Astrocyte of the cerebellum (primary cell): ENCODE measurements around the gene SIDT1.

ENCODE experiments used
- DNase-seq: peaks from one replicate; pipeline ENCODE4 v3.0.0-alpha.2; 2011; ENCODE audit warnings: low read depth
- H3K4me3 ChIP-seq: 2 replicates; pipeline ENCODE4 v1.5.1; 2011; ENCODE audit warnings: mild to moderate bottlenecking, low read depth, low read length, moderate library complexity
- in situ Hi-C: cut with HindIII; loops from 2 replicates; pipeline ENCODE4 v1.10.0; 2017; ENCODE audit warnings: low sequenced_read_pairs
- TF ChIP-seq, protein P1 (sequence below): IDR thresholded peaks from 2 replicates; pipeline ENCODE4 v1.5.1; 2012; ENCODE audit warnings: low read length, low read depth, moderate library complexity, mild to moderate bottlenecking; ENCODE audit errors: missing control alignments

The SIDT1 gene

DNA sequence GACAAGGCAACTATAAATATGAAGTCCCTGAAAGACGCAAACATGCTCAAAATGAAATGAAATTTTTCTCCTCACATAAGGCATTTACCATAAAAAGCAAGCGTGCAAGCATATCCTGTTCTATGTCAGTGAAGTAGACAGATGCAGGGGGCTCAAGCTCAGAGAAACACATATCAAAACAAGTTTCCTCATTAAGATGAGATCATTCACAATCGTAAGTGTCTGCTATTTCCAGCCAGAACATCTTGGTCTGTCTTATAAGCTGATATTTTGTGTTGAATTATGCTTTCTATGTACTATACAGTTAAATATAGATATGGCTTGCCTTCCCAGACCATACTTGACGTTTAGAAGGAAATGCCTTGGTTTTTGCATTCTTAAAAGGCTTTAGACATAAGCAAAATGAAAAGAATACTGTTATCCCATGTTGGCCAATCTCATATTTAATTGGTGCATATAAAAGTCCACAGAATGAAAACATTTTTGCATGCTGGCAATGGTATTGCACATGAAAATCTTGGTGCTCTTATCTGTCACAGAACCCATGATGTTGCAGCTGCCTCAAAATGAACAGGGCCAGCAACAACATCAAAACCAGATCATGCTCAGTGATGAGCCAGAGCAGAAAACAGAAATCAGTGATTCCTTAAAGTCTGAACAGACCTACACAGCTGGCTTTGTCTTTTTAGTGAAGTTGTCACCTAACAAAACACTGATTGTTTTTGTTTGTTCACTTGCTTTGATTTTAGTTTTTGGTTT lies 65.4 kb downstream of the SIDT1 start:
- in situ Hi-C loops, result no loop called here
- DNase-seq, result no peak
- H3K4me3 ChIP-seq, result no peak overlapping the region
- TF ChIP-seq, protein P1, sequence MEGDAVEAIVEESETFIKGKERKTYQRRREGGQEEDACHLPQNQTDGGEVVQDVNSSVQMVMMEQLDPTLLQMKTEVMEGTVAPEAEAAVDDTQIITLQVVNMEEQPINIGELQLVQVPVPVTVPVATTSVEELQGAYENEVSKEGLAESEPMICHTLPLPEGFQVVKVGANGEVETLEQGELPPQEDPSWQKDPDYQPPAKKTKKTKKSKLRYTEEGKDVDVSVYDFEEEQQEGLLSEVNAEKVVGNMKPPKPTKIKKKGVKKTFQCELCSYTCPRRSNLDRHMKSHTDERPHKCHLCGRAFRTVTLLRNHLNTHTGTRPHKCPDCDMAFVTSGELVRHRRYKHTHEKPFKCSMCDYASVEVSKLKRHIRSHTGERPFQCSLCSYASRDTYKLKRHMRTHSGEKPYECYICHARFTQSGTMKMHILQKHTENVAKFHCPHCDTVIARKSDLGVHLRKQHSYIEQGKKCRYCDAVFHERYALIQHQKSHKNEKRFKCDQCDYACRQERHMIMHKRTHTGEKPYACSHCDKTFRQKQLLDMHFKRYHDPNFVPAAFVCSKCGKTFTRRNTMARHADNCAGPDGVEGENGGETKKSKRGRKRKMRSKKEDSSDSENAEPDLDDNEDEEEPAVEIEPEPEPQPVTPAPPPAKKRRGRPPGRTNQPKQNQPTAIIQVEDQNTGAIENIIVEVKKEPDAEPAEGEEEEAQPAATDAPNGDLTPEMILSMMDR, result no peak

DNA sequence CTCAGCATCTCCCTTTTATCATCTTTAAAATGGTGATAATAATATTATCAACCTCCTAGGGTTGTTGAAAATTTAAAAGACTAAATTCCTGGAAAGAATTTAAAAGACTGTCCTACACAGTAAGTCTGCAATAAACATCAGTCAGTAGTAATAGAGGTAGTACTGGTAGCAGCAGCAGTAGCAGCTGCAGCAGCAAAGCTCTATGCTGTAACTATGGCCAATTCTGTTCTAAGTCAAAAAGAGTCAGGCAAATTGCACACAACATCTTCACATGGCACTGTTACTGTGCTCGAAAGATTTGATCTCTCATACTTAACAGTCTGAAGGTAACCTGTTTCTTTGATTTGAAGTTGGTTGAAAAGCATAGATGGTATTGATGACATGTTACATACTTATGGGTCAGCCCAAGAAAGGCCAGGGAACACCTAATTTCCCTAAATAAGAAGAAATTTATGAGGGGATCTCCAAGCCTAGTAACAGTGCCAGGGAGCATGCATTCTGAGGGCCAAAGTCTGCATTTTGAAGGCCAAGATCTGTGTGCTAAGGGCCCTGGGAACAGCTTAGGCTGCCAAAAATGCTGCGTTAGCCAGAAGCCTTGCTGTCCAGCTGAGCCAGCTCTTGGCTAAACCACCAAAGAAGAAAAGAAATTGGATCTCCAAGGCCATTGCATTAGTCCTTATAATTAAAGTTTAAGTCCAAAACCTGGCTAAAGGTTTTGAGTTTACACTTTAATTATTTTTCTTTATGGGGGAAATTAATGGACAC lies 68.2 kb downstream of the SIDT1 start:
- in situ Hi-C loops, result loop anchor here (5.0 kb wide), 1 partner anchor 73 kb away; no protein-coding TSS in a partner anchor
- TF ChIP-seq, protein P1, result no peak
- H3K4me3 ChIP-seq, result no peak overlapping the region
- no peak for DNase-seq

DNA sequence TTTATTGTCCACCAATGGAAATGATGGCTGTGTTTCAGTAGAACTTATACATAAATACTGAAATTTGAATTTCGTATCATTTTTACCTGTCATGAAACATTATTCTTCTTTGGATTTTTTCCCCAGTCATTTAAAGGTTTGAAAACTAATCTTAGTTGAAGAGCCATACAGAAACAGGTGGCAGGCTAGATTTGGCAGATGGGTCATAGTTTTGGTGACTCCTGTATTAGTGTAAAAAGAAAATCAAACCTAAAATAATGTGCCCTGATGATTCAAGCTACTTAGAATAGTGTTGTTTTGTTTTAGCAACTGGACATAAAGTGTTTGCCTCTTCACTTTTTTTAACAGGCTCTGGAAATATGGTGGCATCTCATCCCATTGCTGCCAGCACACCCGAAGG lies 68.9 kb downstream of the SIDT1 start:
- in situ Hi-C loops, result loop anchor here (5.0 kb wide), 1 partner anchor 74 kb away; no protein-coding TSS in a partner anchor
- DNase-seq, result no peak
- TF ChIP-seq, protein P1, result no peak
- H3K4me3 ChIP-seq, result no peak overlapping the region

DNA sequence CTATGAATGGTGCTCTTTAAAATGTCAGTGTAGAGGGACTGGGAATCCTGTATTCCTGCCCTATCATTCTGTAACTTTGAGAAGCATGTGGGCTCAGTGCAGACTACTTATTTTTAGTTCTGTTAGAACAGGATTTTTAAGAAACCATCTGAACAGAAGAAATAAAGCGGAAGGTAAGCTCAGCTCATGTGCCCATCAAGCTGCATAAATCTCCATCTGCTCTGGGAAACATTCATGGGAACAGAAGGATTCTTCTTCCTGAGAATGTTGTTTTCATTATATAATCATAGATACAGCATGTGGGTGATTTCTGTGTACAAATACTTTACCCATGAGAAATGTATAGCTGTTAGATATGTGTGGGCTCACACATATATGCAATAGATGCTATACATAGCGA lies 69.9 kb downstream of the SIDT1 start:
- no peak for DNase-seq
- TF ChIP-seq, protein P1, result no peak
- in situ Hi-C loops, result loop anchor here (5.0 kb wide), 1 partner anchor 75 kb away; no protein-coding TSS in a partner anchor
- H3K4me3 ChIP-seq, result no peak overlapping the region

DNA sequence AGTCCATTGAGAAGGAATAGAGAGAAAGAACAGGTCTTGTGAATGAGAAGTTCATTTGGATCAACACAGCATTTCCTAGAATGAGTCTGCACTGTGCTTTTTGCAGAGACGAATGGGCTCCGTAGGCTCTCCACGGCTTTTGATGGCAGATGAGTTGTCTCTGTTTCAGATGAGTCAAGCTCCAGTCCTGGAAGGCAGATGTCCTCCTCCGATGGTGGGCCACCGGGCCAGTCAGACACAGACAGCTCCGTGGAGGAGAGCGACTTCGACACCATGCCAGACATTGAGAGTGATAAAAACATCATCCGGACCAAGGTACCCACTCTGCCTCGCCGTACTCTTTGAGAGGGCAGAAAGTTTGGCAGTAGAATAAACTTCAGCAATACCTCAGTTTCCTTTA lies 70.5 kb downstream of the SIDT1 start:
- TF ChIP-seq, protein P1, result no peak
- in situ Hi-C loops, result loop anchor here (5.0 kb wide), 1 partner anchor 76 kb away; no protein-coding TSS in a partner anchor
- no peak for DNase-seq
- no peak overlapping the region for H3K4me3 ChIP-seq

DNA sequence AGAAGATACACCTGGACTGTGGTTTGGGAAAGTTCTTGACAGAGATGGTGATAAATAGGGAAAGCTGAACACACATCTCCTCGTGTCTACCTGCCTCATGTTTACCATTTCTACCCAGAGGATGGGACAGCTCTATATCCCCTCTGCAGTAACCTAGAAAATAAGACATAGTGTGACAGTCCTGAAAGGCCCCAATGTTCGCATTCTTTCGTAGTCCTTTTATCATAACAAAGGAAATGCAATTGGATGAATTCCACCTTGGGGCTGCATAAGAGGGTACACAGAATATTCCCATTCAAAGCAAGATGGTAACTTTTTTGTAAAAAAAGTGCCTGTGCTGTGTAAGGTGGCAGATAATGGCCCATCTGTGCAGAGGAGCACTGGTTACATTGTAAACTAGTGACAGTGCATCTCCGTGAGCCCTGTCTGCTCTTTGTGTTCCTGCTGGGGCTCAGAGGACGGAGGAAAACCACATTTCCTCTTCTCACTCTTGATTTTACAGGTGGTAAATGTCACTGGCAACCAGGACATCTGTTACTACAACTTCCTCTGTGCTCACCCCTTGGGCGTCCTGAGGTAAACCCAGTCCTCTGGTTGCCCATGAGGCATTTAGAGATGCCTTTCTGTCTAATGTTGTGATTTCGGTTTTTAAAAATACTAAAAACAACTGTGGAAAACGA lies 74.3 kb downstream of the SIDT1 start:
- no peak for DNase-seq
- in situ Hi-C loops, result no loop called here
- H3K4me3 ChIP-seq, result no peak overlapping the region
- TF ChIP-seq, protein P1, result no peak
